Sigmoid colon (tissue), 4 donors: ENCODE results near the gene ACADSB.

Experiments
- EP300 ChIP-seq, 4 donors: sonication (generic); formaldehyde crosslinking; IDR thresholded peaks; one replicate each; pipeline ENCODE4 v1.6.1; 2017; ENCODE audit warnings: antibody characterized with exemption in 4 of 4
- POLR2A ChIP-seq, 2 donors: fragments of 450-650 bp; IDR thresholded peaks; one replicate each; pipeline ENCODE4 v1.6.1; 2016; ENCODE audit warnings: antibody characterized with exemption in 2 of 2, mild to moderate bottlenecking in 2 of 2, moderate library complexity in 2 of 2
- POLR2AphosphoS5 ChIP-seq, 4 donors: sonication (generic); formaldehyde crosslinking; IDR thresholded peaks; one replicate each; pipeline ENCODE4 v1.6.1; 2017; ENCODE audit warnings: antibody characterized with exemption in 4 of 4
- TF ChIP-seq, protein P1 (sequence below), 4 experiments: fragments of 450-650 bp in 3 of 4; fragments of 200-600 bp in 1 of 4; IDR thresholded peaks; one replicate each; pipeline ENCODE4 v1.5.1; 2016 to 2019; ENCODE audit warnings: antibody characterized with exemption in 4 of 4, mild to moderate bottlenecking in 3 of 4, moderate library complexity in 2 of 4

DNA sequence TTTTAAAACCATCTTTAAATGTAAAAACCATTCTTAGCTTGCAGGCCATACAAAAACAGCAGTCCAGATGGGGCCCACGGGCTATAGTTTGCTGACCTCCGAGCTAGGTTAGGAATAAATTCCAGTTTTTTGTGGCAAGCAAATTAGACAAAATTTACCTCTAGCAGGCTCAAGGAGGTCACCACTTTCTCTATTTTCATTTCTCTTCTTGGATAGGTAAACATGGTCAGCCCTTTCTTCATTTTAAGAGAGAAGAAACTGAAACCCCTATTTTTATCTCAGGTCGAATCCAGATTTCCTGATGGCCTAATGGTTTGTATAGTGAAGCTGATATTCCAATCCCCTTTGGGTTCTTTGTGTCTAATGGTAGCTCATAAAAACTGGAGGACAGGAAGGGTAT is 10.9 kb upstream of the ACADSB start:
- TF ChIP-seq, protein P1, sequence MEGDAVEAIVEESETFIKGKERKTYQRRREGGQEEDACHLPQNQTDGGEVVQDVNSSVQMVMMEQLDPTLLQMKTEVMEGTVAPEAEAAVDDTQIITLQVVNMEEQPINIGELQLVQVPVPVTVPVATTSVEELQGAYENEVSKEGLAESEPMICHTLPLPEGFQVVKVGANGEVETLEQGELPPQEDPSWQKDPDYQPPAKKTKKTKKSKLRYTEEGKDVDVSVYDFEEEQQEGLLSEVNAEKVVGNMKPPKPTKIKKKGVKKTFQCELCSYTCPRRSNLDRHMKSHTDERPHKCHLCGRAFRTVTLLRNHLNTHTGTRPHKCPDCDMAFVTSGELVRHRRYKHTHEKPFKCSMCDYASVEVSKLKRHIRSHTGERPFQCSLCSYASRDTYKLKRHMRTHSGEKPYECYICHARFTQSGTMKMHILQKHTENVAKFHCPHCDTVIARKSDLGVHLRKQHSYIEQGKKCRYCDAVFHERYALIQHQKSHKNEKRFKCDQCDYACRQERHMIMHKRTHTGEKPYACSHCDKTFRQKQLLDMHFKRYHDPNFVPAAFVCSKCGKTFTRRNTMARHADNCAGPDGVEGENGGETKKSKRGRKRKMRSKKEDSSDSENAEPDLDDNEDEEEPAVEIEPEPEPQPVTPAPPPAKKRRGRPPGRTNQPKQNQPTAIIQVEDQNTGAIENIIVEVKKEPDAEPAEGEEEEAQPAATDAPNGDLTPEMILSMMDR (IDR thresholded peaks at IDR 0.05), result no peak
- TF ChIP-seq POLR2A (IDR thresholded peaks at IDR 0.05) (no peak), POLR2AphosphoS5 (IDR thresholded peaks at IDR 0.05) (no peak), EP300 (IDR thresholded peaks at IDR 0.05) (no peak)
